SU-DHL-6 (cell line): ENCODE results near the gene PSIP1.

Source experiments
- EZH2phosphoT487 ChIP-seq: fragments of 200-600 bp; sonication (generic), shearing (Covaris generic); conservative IDR thresholded peaks from 2 replicates; pipeline ENCODE4 v1.6.1; 2018; ENCODE audit warnings: mild to moderate bottlenecking, antibody characterized with exemption, low read length, moderate library complexity, mixed read lengths
- TF ChIP-seq, protein P1 (sequence below): fragments of 200-600 bp; sonication (generic); IDR thresholded peaks from one replicate; pipeline ENCODE4 v1.5.1; 2017; ENCODE audit warnings: antibody characterized with exemption, mild to moderate bottlenecking, low read length, moderate library complexity; ENCODE audit not compliant: insufficient read depth, poor library complexity, severe bottlenecking

DNA sequence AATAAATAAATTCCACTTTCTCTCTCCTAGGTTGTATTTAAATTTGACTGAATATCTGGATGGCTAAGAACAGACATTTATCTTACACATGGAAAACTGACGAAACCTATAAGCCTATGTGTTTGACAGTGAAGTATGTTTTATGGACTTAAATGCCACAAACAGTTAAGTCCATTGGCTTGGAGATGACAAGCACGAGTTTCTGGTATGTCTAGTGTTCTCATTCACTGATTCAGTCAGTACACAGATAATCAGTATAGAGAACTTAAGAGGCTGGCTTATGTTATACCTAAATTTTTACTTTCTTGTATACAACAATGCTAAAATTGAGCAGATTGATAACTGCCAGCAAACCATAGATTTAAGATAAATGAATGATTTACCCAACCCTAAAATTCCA lies 49.2 kb downstream of the PSIP1 start:
- TF ChIP-seq, protein P1, sequence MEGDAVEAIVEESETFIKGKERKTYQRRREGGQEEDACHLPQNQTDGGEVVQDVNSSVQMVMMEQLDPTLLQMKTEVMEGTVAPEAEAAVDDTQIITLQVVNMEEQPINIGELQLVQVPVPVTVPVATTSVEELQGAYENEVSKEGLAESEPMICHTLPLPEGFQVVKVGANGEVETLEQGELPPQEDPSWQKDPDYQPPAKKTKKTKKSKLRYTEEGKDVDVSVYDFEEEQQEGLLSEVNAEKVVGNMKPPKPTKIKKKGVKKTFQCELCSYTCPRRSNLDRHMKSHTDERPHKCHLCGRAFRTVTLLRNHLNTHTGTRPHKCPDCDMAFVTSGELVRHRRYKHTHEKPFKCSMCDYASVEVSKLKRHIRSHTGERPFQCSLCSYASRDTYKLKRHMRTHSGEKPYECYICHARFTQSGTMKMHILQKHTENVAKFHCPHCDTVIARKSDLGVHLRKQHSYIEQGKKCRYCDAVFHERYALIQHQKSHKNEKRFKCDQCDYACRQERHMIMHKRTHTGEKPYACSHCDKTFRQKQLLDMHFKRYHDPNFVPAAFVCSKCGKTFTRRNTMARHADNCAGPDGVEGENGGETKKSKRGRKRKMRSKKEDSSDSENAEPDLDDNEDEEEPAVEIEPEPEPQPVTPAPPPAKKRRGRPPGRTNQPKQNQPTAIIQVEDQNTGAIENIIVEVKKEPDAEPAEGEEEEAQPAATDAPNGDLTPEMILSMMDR = no peak
- TF ChIP-seq EZH2phosphoT487 = no peak
